ENCODE measurements around the gene YARS1.

GRCh38 chr1:32763221-32763620 lies 53.9 kb downstream of the YARS1 start:
- TF ChIP-seq POLR2AphosphoS5 (IDR thresholded peaks at IDR 0.05) (no peak), CTCF (IDR thresholded peaks at IDR 0.05) (no peak)

Measured in transverse colon (tissue), 4 donors.